ENCODE data around the gene PLCB2.

PLCB2 gene

GRCh38 chr15:40307421-40308211 is at the start of gene PLCB2:
PLCB2 (minus strand) TSS chr15:40307935; CDS start chr15:40307672, 263 bp downstream.
- DNase-seq (ENCODE audit: low spot score) = peak; percentile 62

GRCh38 chr15:40357246-40357645 is 49.5 kb upstream of the PLCB2 start:
- DNase-seq (ENCODE audit: low spot score) = no peak

GRCh38 chr15:40355976-40356585 is 48.3 kb upstream of the PLCB2 start:
- DNase-seq (ENCODE audit: low spot score) = no peak

GRCh38 chr15:40354408-40355171 is 46.9 kb upstream of the PLCB2 start:
- DNase-seq (ENCODE audit: low spot score) = no peak

GRCh38 chr15:40353697-40354096 is 46.0 kb upstream of the PLCB2 start:
- no peak for DNase-seq (ENCODE audit: low spot score)

- DNase-seq (ENCODE audit: low spot score) = no peak
Measured at GRCh38 chr15:40352281-40352901, 44.7 kb upstream of the PLCB2 start.

- no peak for DNase-seq (ENCODE audit: low spot score)
Measured at GRCh38 chr15:40349163-40349562, 41.4 kb upstream of the PLCB2 start.

- DNase-seq (ENCODE audit: low spot score) = no peak
Measured at GRCh38 chr15:40348474-40348870, 40.7 kb upstream of the PLCB2 start.

GRCh38 chr15:40347559-40348473 is 40.1 kb upstream of the PLCB2 start:
- no peak for DNase-seq (ENCODE audit: low spot score)

- DNase-seq (ENCODE audit: low spot score) = no peak
Measured at GRCh38 chr15:40346579-40347558, 39.1 kb upstream of the PLCB2 start.

- no peak for DNase-seq (ENCODE audit: low spot score)
Measured at GRCh38 chr15:40345867-40346578, 38.3 kb upstream of the PLCB2 start.

GRCh38 chr15:40345225-40345866 is 37.6 kb upstream of the PLCB2 start:
- DNase-seq (ENCODE audit: low spot score) = no peak

GRCh38 chr15:40344631-40345120 is 36.9 kb upstream of the PLCB2 start:
- DNase-seq (ENCODE audit: low spot score) = peak; percentile 73

- no peak for DNase-seq (ENCODE audit: low spot score)
Measured at GRCh38 chr15:40344217-40344616, 36.5 kb upstream of the PLCB2 start.

GRCh38 chr15:40343512-40343911 is 35.8 kb upstream of the PLCB2 start:
- DNase-seq (ENCODE audit: low spot score) = no peak

- no peak for DNase-seq (ENCODE audit: low spot score)
Measured at GRCh38 chr15:40342416-40343320, 34.9 kb upstream of the PLCB2 start.

GRCh38 chr15:40340740-40341400 is 33.1 kb upstream of the PLCB2 start, which contains the start of gene CCDC9B:
CCDC9B (minus strand) TSS chr15:40340939; CDS start chr15:40340819, 120 bp downstream.
- DNase-seq (ENCODE audit: low spot score) = no peak

Data from CD4-positive, alpha-beta T cell treated with Interleukin-15 for 4 hours (primary cell).